OCI-LY7 (cell line): ENCODE results near the gene FIGNL2. TPM values are rescaled to one million over a fixed set of nuclear protein-coding genes. Genes with fewer than 3 reads are reported as not detected.

Source experiments
- BruUV-seq: library from RNA; stranded (reverse); fragments of 400-500 nt; replicated peaks from 2 replicates; lab custom pipeline; 2021; lab: Mats Ljungman, UMichigan
- CTCF ChIA-PET: fragments of 300-600 bp; sonication (Branson Sonifier 250); formaldehyde crosslinking; loops from one replicate; lab custom pipeline; 2022; ENCODE audit warnings: antibody characterized with exemption; ENCODE audit not compliant: unreplicated experiment; lab: Charles Lee
- POLR2A ChIA-PET: fragments of 300-600 bp; sonication (Branson Sonifier 250); formaldehyde crosslinking; loops from one replicate; lab custom pipeline; 2022; ENCODE audit warnings: antibody characterized with exemption; lab: Charles Lee
- DNase-seq: peaks from one replicate; pipeline ENCODE4 v3.0.0-alpha.2; 2015; ENCODE audit warnings: low spot score
- H2AFZ ChIP-seq: fragments of 200-600 bp; sonication (generic), shearing (Covaris generic); 2 replicates; pipeline ENCODE4 v1.6.1; 2014; ENCODE audit warnings: mild to moderate bottlenecking, antibody characterized with exemption, low read length, moderate library complexity
- H3K27ac ChIP-seq: fragments of 200-600 bp; sonication (generic); 2 replicates; pipeline ENCODE4 v1.5.1; 2014; ENCODE audit warnings: mixed run types, low read depth, mild to moderate bottlenecking, moderate library complexity, low read length, inconsistent platforms; ENCODE audit not compliant: poor library complexity, severe bottlenecking
- H3K36me3 ChIP-seq: fragments of 200-600 bp; sonication (generic); 2 replicates; pipeline ENCODE4 v1.6.1; 2014; ENCODE audit warnings: mild to moderate bottlenecking, antibody characterized with exemption, low read length, moderate library complexity, mixed read lengths; ENCODE audit not compliant: insufficient read depth
- H3K4me1 ChIP-seq: fragments of 200-600 bp; sonication (generic); 2 replicates; pipeline ENCODE4 v1.5.1; 2014; ENCODE audit warnings: mild to moderate bottlenecking, low read length; ENCODE audit not compliant: insufficient read depth, poor library complexity, severe bottlenecking
- H3K4me2 ChIP-seq: fragments of 200-600 bp; sonication (generic); 2 replicates; pipeline ENCODE4 v1.6.1; 2014; ENCODE audit warnings: mild to moderate bottlenecking, low read length
- H3K4me3 ChIP-seq: fragments of 200-600 bp; sonication (generic); 2 replicates; pipeline ENCODE4 v1.5.1; 2014; ENCODE audit warnings: mild to moderate bottlenecking, low read depth, low read length; ENCODE audit not compliant: poor library complexity, severe bottlenecking
- H3K79me2 ChIP-seq: fragments of 200-600 bp; sonication (generic); 2 replicates; pipeline ENCODE4 v1.6.1; 2016; ENCODE audit warnings: low read depth, mild to moderate bottlenecking, low read length, moderate library complexity, mixed read lengths; ENCODE audit not compliant: insufficient read depth
- H3K9me2 ChIP-seq: fragments of 200-600 bp; sonication (generic); 2 replicates; pipeline ENCODE4 v1.6.1; 2016; ENCODE audit warnings: mild to moderate bottlenecking, low read length, mixed read lengths; ENCODE audit not compliant: insufficient read depth
- H3K9me3 ChIP-seq: fragments of 200-600 bp; sonication (generic); 2 replicates; pipeline ENCODE4 v1.6.1; 2014; ENCODE audit warnings: mild to moderate bottlenecking, mixed run types, low read length, mixed read lengths
- H4K20me1 ChIP-seq: fragments of 200-600 bp; sonication (generic); 2 replicates; pipeline ENCODE4 v1.6.1; 2014; ENCODE audit warnings: mild to moderate bottlenecking, antibody characterized with exemption, low read length, moderate library complexity, mixed read lengths; ENCODE audit not compliant: insufficient read depth
- CTCF ChIP-seq: fragments of 200-600 bp; sonication (generic); conservative IDR thresholded peaks from 2 replicates; pipeline ENCODE4 v1.5.1; 2014; ENCODE audit warnings: mild to moderate bottlenecking, antibody characterized with exemption, low read length, moderate library complexity, mixed read lengths
- EZH2phosphoT487 ChIP-seq: fragments of 200-600 bp; sonication (generic); IDR thresholded peaks from 2 replicates; pipeline ENCODE4 v1.6.1; 2018; ENCODE audit warnings: low read depth, borderline replicate concordance, mild to moderate bottlenecking, mixed run types, antibody characterized with exemption, low read length, moderate library complexity, mixed read lengths
- intact Hi-C: fragments of 100-400 bp; cut with micrococcal nuclease; formaldehyde crosslinking; loops from one replicate; pipeline ENCODE4 v1.10.0; 2022; ENCODE audit not compliant: unreplicated experiment
- total RNA-seq, 2 experiments: library from RNA; depleted of rRNA in 1 of 2; stranded (reverse); fragments of >200 nt in 1 of 2; shearing (Covaris generic) in 1 of 2; gene quantifications; 2 replicates each; pipeline ENCODE4 v1.2.3, GENCODE V29; 2014 to 2022

FIGNL2 gene
- total RNA-seq, 2 experiments from 2014 or later, result not detected

GRCh38 chr12:51884676-51885229 lies 36.2 kb upstream of the FIGNL2 start:
- peaks cover 9% of the 10 kb centered on the region for H3K4me1 ChIP-seq
- H3K79me2 ChIP-seq, result no peaks in the 10 kb centered on the region
- H3K4me3 ChIP-seq, result no peak overlapping the region
- DNase-seq, result no peak
- intact Hi-C loops, result no loop called here
- TF ChIP-seq CTCF, result no peak
- ChIA-PET POLR2A (no interaction called here), CTCF (no interaction called here)
- no peak overlapping the region for H2AFZ ChIP-seq
- BruUV-seq, result no TSS peak
- no peak overlapping the region for H3K4me2 ChIP-seq
- H3K9me3 ChIP-seq, result peaks cover 6% of the 10 kb centered on the region; the same call in 1 of the 2 replicates
- no peak overlapping the region for H3K27ac ChIP-seq
- H4K20me1 ChIP-seq, result no peaks in the 10 kb centered on the region
- H3K9me2 ChIP-seq, result no peaks in the 10 kb centered on the region
- no peaks in the 10 kb centered on the region for H3K36me3 ChIP-seq

GRCh38 chr12:51883998-51884675 lies 35.6 kb upstream of the FIGNL2 start:
- Histone ChIP-seq H3K9me3 (peaks cover 6% of the 10 kb centered on the region; the same call in 1 of the 2 replicates), H3K36me3 (no peaks in the 10 kb centered on the region), H2AFZ (no peak overlapping the region), H3K79me2 (no peaks in the 10 kb centered on the region), H3K4me2 (no peak overlapping the region), H3K9me2 (no peaks in the 10 kb centered on the region), H3K27ac (no peak overlapping the region), H3K4me3 (no peak overlapping the region), H3K4me1 (peaks cover 9% of the 10 kb centered on the region), H4K20me1 (no peaks in the 10 kb centered on the region)
- CTCF ChIA-PET, result no interaction called here
- no TSS peak for BruUV-seq
- no peak for DNase-seq
- intact Hi-C loops, result no loop called here
- TF ChIP-seq CTCF, result no peak
- TF ChIP-seq EZH2phosphoT487, result no peak
- POLR2A ChIA-PET, result no interaction called here

GRCh38 chr12:51883295-51883694 lies 34.8 kb upstream of the FIGNL2 start:
- no peak overlapping the region for H3K27ac ChIP-seq
- no peak for DNase-seq
- no peak overlapping the region for H2AFZ ChIP-seq
- H3K79me2 ChIP-seq, result no peaks in the 10 kb centered on the region
- ChIA-PET POLR2A (no interaction called here), CTCF (no interaction called here)
- H4K20me1 ChIP-seq, result no peaks in the 10 kb centered on the region
- no peaks in the 10 kb centered on the region for H3K36me3 ChIP-seq
- no peak overlapping the region for H3K4me3 ChIP-seq
- H3K4me1 ChIP-seq, result peaks cover 9% of the 10 kb centered on the region
- no peak overlapping the region for H3K4me2 ChIP-seq
- BruUV-seq, result no TSS peak
- intact Hi-C loops, result no loop called here
- no peaks in the 10 kb centered on the region for H3K9me2 ChIP-seq
- no peak for TF ChIP-seq CTCF
- H3K9me3 ChIP-seq, result peaks cover 6% of the 10 kb centered on the region; the same call in 1 of the 2 replicates
